GM18508 (cell line): ENCODE results near the gene CHRDL2.
"Not testable (repeated sequence)": the region's sequence is repeated elsewhere in the genome, so short reads cannot be mapped to it uniquely, and the experiment has no call there.

Experiments used
- ATAC-seq: cut with Tn5 transposase; IDR thresholded peaks from one replicate; pipeline ENCODE4 v1.9.1; 2021; ENCODE audit warnings: moderate number of reproducible peaks; ENCODE audit not compliant: insufficient read depth, unreplicated experiment

Gene CHRDL2, protein sequence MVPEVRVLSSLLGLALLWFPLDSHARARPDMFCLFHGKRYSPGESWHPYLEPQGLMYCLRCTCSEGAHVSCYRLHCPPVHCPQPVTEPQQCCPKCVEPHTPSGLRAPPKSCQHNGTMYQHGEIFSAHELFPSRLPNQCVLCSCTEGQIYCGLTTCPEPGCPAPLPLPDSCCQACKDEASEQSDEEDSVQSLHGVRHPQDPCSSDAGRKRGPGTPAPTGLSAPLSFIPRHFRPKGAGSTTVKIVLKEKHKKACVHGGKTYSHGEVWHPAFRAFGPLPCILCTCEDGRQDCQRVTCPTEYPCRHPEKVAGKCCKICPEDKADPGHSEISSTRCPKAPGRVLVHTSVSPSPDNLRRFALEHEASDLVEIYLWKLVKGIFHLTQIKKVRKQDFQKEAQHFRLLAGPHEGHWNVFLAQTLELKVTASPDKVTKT

DNA sequence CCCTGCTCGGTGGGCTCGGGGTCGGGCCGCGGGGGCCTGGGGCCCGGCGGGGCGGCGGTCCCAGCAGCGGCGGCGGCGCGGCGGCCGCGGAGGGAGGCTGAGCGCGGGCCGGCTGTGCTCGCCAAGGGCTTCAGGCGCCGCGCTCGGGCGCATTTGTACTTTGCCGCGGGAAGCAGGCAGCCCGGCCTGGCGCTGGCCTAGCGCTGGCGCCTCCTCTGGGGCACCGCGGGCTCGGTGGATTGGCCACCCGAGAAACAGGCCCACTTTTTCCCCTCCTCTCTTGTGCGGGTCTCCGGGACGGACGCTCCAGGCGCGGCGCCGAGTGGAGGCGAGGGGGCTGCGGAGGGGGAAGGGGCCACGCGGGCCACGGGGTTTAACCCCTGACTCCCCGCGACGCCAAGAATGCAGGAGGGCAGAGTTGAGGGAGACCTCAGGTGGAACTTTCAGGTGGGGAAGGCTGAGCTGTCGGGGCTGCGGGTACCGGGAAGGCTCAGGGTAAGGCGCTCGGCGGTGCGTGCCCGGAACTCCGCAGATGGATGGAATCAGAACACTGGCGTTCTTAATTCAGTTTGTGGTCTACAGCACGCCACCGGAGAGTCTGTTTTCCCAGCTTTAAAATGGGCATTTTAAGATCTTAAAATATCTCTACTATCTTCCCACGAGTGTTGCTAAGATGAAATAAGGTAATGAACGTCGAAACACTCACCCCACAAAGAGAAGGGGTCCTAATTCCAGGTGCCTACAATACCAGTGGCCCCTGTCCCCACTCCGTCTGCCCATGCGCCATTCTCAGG lies at the start of gene CHRDL2:
Gene CHRDL2 (minus strand): TSS at position 126 of the 794 bp plus-strand sequence. CDS start 538 bp downstream, outside the sequence.
- no peak for ATAC-seq

DNA sequence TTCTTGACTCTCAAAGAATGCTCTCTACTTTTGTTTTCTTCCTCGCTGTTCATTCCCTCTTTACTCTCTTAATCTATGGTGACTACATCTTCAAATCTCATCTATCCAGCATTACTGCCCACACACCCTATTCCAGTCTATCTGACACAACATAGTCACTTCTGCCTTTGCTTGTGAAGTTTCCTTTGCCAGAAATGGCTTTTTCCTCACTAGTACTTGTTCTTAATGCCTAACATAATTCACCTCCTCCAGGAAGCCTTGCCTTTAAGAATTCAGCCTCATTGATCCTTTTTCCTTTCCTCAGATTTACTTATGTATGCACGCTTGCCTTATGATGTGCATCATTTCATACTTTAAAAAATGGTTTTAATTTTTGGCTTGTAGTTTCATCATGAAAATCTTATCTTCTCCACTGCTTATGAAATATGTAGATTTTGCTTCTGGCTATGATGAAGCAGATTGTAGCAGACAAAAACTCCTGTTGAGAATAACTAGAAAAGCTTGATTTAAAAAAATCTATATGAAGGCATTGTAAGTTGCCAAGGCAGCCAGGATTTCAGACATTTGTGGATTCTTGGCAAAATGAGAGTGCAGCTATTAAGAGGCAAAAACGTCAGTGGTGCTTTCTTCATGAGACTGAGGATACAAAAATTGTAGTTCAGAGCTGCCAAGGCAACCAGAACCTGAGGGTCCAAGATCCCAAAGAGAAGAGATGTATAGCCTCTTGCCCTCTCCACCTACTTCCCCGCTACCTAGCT lies 49.2 kb upstream of the CHRDL2 start:
- ATAC-seq = no peak

DNA sequence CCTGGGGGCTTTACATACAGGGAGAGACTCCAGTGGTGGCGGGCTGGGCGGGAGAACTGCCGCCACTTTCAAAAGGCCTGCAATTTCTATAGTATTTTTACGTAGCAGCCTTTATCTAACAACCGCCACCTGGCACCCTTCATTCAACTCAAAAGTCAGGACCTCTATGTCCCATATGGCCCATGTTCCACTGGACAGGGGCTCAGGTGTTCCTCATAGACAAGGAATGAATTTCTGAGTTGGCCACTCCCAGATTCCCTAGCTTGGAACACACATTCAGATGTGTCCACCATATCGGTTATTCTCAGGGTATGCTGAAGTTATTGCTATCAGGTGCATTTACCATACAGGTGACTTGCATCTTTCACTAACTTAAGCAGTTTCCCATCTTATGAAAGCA lies 47.4 kb upstream of the CHRDL2 start:
- ATAC-seq = no peak

DNA sequence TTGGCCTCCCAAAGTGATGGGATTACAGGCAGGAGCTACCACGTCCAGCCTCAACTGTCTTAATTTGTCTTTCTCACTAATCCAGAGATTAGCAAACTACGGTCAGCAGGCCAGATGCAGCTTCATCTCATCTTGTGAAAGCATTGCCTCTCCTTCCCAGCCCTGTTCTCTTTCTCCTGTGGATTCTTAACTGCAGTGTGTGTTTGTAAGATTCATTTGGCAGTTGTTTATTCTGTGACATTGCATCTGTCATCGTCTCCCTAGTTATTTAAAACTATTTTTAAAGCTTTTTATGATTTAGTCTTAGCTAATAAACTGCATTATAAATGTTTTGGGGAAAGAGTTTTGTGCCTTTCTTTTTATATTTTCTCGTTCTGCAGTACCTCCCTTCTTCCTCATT lies 46.7 kb upstream of the CHRDL2 start:
- ATAC-seq = no peak

DNA sequence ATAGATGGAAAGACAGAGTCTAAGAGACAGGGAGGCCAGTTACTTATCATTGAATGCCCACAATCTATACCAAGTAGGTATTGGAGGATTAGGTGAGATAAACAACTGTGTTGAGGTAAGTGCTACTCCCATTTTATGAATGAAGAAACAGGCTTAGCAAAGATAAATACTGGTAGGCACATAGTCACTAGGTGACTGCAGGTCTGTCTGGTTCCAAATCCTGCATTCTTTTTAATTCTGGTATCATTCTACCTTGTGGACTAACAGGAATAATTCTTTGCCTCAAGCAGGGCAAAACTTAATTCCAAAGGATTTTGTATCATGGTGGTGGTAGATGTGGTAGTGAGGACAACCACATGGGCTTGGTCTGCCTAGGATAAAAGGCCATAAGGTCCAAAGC lies 45.8 kb upstream of the CHRDL2 start:
- no peak for ATAC-seq

DNA sequence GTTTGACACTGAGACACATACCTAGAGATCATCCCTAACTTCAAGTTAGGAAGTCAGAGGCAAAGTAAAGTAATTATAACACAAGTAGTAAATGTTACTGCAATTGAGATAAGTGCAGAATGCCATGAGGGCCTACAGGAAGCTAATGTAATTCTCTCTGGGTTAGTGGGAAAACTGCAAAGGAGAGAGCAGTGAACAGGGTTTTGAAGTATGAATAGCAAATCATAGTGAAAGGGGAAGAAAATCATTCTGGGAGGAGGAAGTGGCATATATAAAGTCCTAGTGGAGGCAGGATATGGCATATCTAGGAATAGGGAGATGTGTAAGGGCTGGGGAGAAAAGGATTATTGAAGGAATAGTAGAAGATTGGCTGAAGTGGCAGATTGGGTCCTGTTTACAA lies 45.3 kb upstream of the CHRDL2 start:
- no peak for ATAC-seq

DNA sequence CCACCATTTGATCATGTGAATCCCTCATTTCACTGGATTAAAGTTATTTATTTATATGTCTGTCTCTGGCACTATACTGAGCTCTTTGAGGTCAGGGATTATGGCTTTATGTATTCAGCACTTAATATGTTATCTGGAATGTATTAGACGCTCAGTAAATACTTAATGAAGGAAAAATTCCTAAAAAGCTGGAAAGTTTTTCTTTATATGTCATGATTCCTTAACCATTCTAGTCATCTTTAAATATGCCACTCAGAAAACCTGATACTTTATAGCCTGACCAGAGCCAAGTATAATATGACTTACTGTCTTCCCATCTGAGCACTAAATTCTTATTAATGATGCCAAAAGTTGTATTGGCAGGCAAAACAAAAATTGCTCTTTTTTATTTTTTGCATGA lies 44.5 kb upstream of the CHRDL2 start:
- ATAC-seq = no peak

DNA sequence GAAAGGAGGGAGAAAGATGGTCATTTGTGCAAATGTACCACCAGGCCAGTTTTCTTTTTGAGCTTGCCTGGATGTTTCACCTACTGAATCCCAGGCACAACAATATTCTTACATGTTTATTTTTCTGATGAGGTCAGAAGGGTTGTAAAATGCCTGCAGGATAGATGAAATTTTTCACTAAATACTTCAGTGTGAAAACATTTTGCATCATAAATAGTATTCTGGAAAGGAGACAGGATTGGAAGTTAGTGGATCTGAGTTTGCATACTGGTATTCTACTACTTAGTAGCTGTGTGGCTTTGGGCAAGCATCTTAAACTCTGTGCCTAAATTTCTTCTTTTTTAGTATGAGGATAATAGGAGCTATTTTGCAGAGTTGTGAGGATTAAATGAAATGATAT lies 42.2 kb upstream of the CHRDL2 start:
- no peak for ATAC-seq

DNA sequence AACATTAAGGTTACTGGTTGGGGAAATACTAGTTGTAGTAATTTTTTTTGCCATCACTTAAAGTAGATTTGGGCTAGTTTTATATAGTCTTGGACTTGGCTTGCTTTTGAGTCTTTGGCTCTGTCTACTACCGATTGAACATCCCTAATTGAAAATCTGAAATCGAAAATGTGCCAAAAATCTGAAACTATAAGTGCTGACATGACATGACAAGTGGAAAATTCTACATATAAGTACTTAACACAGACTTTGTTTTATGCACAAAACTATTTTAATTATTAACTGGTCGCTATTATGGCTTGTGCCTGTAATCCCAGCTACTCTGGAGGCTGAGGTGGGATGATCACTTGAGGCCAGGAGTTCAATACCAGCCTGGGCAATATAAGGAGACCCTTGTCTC lies 39.9 kb upstream of the CHRDL2 start:
- no peak for ATAC-seq

DNA sequence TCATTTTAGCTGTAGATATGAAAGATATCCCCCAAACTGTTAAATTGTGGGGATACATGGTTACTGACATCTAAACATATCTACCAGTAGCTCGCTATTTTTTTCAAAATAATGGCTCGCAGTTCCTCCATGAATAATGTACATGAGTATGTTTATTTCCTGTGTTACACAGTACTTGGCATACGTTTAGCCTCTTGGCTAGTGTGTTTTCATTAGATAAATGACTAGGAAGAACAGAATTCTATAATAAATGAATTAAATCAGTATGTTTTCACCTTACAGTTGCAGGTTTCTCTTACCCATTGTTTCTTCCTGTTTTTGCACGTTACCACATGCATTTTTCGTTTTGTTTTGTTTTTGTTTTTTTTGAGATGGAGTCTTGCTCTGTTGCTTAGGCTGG lies 39.2 kb upstream of the CHRDL2 start:
- ATAC-seq = no peak

DNA sequence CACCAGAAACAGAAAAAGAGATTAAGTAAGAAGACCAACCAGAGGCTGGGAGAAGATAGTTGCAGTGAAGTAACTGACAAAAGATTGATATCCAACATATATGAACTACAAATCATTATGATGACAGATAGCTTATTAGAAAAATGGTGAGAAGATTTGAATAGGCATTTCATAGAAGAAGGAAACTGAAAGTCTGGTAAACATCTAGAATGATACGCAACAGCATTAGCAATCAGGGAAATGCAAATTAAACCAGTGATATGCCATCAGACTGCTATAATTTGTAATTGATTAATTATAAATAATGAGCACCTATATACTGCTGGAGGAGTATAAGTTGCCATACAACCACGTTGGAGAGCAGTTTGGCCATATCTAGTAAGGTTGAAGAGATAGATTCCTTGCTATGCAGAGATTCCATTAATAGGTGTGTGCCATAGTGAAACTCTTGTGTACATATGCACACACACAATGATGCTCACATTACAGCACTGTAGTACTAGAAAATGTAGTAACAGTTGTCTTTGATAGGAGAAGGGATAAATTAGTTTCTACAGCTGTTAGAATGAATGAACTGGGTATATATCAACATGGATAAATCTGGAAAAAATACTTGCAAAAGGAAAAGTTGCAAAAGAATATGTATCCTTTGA lies 38.0 kb upstream of the CHRDL2 start:
- ATAC-seq = no peak

DNA sequence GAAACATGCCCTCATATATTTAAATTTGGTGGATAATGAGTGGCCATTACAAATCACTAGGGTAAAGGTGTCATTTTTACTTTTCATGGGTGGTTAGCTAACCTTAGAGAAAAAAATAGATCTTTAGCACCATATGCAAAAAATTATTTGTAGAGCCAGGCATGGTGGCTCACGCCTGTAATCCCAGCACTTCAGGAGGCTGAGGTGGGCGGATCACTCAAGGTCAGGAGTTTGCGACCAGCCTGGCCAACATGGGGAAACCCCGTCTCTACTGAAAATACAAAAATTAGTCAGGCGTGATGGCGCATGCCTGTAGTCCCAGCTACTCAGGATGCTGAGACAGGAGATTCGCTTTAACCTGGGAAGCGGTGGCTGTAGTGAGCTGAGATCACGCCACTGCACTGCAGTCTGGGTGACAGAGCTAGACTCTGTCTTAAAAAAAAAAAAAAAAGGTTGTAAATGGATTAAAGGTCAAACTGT lies 37.0 kb upstream of the CHRDL2 start:
- ATAC-seq = not testable (repeated sequence)

DNA sequence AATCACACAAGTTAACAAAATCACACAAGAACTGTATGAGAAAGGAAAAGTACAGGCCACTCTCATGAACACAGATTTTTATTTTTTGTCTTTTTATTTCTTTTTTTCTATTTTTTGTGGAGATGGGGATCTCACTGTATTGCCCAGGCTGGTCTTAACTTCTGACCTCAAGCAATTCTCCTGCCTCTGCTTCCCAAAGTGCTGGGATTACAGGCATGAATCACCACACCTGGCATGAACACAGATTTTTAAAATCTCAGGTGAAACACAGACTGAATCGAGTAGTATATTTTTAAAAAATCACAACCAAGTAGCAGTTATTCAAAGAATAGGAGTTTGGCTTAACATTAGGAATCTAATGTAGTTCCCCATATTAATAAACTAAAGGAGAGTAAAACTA lies 35.7 kb upstream of the CHRDL2 start:
- no peak for ATAC-seq

DNA sequence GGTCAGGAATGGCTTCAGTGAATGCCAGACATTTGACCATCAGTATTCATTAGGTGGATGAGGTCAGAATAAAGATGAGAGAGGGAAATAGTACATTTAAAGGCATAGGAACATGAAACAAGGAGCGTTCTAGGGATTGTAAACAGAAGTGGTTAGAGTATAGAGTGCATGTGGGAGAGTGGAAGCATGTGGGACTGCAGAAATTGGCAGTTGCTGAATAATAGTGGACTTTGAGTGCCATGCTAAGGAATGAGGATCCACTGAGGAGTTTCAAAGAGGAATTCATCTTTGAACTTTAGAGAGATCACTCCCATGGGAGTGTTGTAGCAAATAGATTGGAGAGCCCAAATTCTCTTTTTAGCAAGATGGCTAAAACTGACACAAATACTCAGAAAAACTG lies 25.3 kb upstream of the CHRDL2 start:
- no peak for ATAC-seq

DNA sequence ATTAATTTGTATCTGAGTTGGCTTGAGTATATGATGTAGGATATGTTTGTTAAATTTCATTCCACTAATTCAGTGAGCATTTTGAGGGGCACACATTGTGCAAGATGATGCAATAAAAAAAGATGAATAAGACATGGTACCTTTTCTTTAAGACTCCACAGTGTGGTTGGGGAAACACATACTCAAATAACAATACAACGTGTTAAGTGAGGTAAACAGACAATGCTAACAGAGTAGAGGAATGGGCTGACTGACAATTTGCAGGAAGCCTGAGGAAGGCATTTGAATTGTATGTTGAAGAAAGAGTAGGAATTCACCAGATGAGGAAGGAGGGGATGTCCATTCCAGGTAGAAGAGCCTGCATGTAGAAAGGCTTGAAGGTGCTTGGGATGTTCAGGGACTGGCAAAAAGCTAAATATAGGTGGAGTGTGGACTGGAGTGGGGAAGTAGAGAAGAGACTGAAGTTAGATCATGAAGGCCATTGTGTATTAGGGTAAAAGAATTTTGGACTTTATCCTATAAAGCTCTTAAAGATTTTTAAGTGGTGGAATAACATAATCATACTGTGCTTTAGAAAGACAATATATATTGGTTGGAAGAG lies 24.3 kb upstream of the CHRDL2 start:
- ATAC-seq = no peak

DNA sequence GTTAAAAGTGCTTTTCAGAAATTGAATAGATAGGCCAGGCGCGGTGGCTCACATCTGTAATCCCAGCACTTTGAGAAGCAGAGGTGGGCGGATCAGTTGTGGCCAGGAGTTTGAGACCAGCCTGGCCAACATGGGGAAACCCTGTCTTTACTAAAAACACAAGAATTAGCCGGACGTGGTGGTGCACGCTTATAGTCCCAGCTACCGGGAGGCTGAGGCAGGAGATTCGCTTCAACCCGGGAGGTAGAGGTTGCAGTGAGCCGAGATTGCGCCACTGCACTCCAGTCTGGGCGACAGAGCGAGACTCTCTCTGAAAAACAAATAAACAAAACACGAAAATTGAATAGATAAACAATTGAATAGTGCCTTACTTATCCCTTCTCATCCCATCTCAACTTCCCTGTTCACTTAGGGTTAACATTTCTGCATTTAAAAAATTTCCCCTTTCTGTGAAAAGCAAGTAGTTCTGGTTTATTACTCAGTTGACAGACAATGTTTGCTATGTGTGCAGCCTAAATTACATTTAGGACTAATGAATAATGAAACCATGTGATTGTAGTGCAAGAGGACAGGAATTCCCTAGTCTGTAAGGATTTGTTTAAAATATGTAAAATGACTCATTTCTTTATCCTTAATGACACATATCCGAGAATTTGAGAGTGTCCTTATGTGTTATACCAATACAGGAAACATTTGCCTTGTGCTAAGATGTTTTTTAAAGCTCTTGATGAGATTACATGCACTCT lies 23.5 kb upstream of the CHRDL2 start:
- no peak for ATAC-seq

DNA sequence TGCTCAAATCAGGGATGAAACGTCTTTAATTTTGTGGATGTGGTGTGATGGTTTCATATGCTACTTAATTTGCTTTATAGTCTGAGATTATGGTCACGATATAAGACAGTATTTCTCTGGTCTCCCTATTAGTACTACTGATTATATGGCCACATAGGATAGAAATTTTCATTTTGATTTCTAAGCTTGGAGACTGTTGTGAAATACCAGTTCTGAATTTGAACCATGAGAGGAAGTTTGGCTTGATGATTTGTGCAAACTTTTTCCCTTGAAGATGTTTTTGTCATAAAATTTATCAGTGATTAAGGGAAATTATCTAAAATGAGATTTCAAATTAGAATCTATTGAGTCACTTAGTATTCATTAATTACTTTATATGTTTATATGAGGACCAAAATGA lies 20.1 kb upstream of the CHRDL2 start:
- ATAC-seq = no peak

DNA sequence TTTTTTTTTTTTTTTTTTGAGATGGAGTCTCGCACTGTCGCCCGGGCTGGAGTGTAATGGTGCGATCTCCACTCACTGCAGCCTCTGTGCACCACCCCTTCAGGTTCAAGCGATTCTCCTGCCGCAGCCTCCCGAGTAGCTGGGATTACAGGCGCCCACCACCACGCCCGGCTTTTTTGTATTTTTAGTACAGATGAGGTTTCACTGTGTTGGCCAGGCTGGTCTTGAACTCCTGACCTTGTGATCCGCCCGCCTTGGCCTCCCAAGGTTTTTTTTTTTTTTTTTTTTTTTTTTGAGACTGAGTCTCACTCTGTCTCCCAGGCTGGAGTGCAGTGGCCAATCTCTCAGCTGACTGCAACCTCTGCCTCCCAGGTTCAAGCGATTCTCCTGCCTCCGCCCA lies 19.4 kb upstream of the CHRDL2 start:
- not testable (repeated sequence) for ATAC-seq

DNA sequence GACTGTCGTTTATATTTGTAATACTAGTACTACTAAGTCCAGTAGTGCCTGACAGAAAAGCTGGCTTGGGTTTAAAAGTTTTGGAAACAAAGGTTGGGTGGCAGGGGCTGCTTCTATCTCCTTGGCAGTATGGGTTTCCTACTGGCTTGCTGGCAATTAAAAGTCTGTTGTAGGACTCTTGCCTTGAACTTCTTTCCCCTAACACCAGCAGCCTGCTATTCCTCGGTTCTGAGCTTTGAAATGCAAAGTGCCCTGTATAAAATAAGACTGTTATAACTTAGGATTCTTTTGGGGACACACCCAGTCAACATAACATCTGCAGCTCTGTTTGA lies 18.7 kb upstream of the CHRDL2 start:
- ATAC-seq = no peak
